ENCODE data around the gene CYYR1. TPM values are rescaled to one million over a fixed set of nuclear protein-coding genes. Genes with fewer than 3 reads are reported as not detected.

Gene CYYR1
- total RNA-seq (2022) (not detected in 2 replicates), Bru-seq, nascent RNA (percentile 6 among the genes with signal in this experiment), BruChase-seq, experiment 1, labeled RNA remaining after a 2-hour chase (percentile 1 among the genes with signal in this experiment), BruChase-seq, experiment 2, labeled RNA remaining after a 6-hour chase (percentile 2 among the genes with signal in this experiment)
- long read RNA-seq = 0 reads

GRCh38 chr21:26572702-26573381 is at the start of gene CYYR1:
CYYR1 (minus strand) TSS chr21:26573286; CDS start chr21:26572940, 346 bp downstream.
- Histone ChIP-seq H3K9me3 (no peaks in the 10 kb centered on the region), H3K4me3 (ENCODE audit: low read depth, low read length) (no peak within 1 kb of the TSS), H3K4me1 (no peaks in the 10 kb centered on the region), H3K36me3 (ENCODE audit: control insufficient read depth, insufficient read depth, low read length) (no peaks in the 10 kb centered on the region), H3K27me3 (replicated peaks; ENCODE audit: control insufficient read depth, insufficient read depth, low read length) (no peaks in the 10 kb centered on the region)
- ChIA-PET POLR2A (no interaction called here), CTCF (no interaction called here)
- TF ChIP-seq CTCF (IDR thresholded peaks at IDR 0.05; ENCODE audit: insufficient read depth in 1 of 2, low read depth in 1 of 2, low read length in 1 of 2, severe bottlenecking in 1 of 2, unreplicated experiment in 1 of 2) = no peak
- Mint-ChIP-seq H3K27ac (ENCODE audit: unreplicated experiment) (no peak within 1 kb of the TSS), H3K4me3 (ENCODE audit: unreplicated experiment) (no peak within 1 kb of the TSS), H3K27me3 (ENCODE audit: insufficient read depth, unreplicated experiment) (no peaks in the 10 kb centered on the region), H3K4me1 (ENCODE audit: low read depth, unreplicated experiment) (no peaks in the 10 kb centered on the region), H3K36me3 (ENCODE audit: insufficient read depth, unreplicated experiment) (no peaks in the 10 kb centered on the region), H3K9me3 (ENCODE audit: unreplicated experiment) (peaks cover 11% of the 10 kb centered on the region)
- intact Hi-C loops (cut with micrococcal nuclease; ENCODE audit: unreplicated experiment) = no loop called here
- no peak for DNase-seq
- BruUV-seq (replicated peaks) = no TSS peak

- no peak overlapping the region for H3K27ac Mint-ChIP-seq (ENCODE audit: unreplicated experiment)
- ChIA-PET POLR2A (no interaction called here), CTCF (no interaction called here)
- H3K9me3 Mint-ChIP-seq (ENCODE audit: unreplicated experiment) = no peaks in the 10 kb centered on the region
- no peaks in the 10 kb centered on the region for H3K4me1 Mint-ChIP-seq (ENCODE audit: low read depth, unreplicated experiment)
- peaks cover 5% of the 10 kb centered on the region for H3K27me3 Mint-ChIP-seq (ENCODE audit: insufficient read depth, unreplicated experiment)
- intact Hi-C loops (cut with micrococcal nuclease; ENCODE audit: unreplicated experiment) = no loop called here
- Histone ChIP-seq H3K27me3 (replicated peaks; ENCODE audit: control insufficient read depth, insufficient read depth, low read length) (no peaks in the 10 kb centered on the region), H3K4me1 (peaks cover 1% of the 10 kb centered on the region; the same call in 1 of the 2 replicates), H3K9me3 (no peaks in the 10 kb centered on the region), H3K36me3 (ENCODE audit: control insufficient read depth, insufficient read depth, low read length) (no peaks in the 10 kb centered on the region), H3K4me3 (ENCODE audit: low read depth, low read length) (no peak overlapping the region)
- DNase-seq = no peak
- no peak overlapping the region for H3K4me3 Mint-ChIP-seq (ENCODE audit: unreplicated experiment)
- BruUV-seq (replicated peaks) = no TSS peak
- TF ChIP-seq CTCF (IDR thresholded peaks at IDR 0.05; ENCODE audit: insufficient read depth in 1 of 2, low read depth in 1 of 2, low read length in 1 of 2, severe bottlenecking in 1 of 2, unreplicated experiment in 1 of 2) = no peak
- H3K36me3 Mint-ChIP-seq (ENCODE audit: insufficient read depth, unreplicated experiment) = no peaks in the 10 kb centered on the region
Measured at GRCh38 chr21:26617176-26617575, 44.1 kb upstream of the CYYR1 start.

GRCh38 chr21:26614251-26614650 is 41.2 kb upstream of the CYYR1 start:
- H3K27ac Mint-ChIP-seq (ENCODE audit: unreplicated experiment) = no peak overlapping the region

More at GRCh38 chr21:26614251-26614650, 41.2 kb upstream of the CYYR1 start:
- Histone ChIP-seq H3K27me3 (replicated peaks; ENCODE audit: control insufficient read depth, insufficient read depth, low read length) (no peaks in the 10 kb centered on the region), H3K36me3 (ENCODE audit: control insufficient read depth, insufficient read depth, low read length) (no peaks in the 10 kb centered on the region), H3K4me3 (ENCODE audit: low read depth, low read length) (no peak overlapping the region), H3K4me1 (no peaks in the 10 kb centered on the region), H3K9me3 (no peaks in the 10 kb centered on the region)
- ChIA-PET POLR2A (no interaction called here), CTCF (no interaction called here)
- H3K9me3 Mint-ChIP-seq (ENCODE audit: unreplicated experiment) = no peaks in the 10 kb centered on the region
- intact Hi-C loops (cut with micrococcal nuclease; ENCODE audit: unreplicated experiment) = no loop called here
- no peaks in the 10 kb centered on the region for H3K36me3 Mint-ChIP-seq (ENCODE audit: insufficient read depth, unreplicated experiment)
- no peak overlapping the region for H3K4me3 Mint-ChIP-seq (ENCODE audit: unreplicated experiment)
- no peak for TF ChIP-seq CTCF (IDR thresholded peaks at IDR 0.05; ENCODE audit: insufficient read depth in 1 of 2, low read depth in 1 of 2, low read length in 1 of 2, severe bottlenecking in 1 of 2, unreplicated experiment in 1 of 2)
- BruUV-seq (replicated peaks) = no TSS peak
- no peaks in the 10 kb centered on the region for H3K4me1 Mint-ChIP-seq (ENCODE audit: low read depth, unreplicated experiment)
- peaks cover 5% of the 10 kb centered on the region for H3K27me3 Mint-ChIP-seq (ENCODE audit: insufficient read depth, unreplicated experiment)
- no peak for DNase-seq
